Stimulated activated CD8-positive, alpha-beta memory T cell treated with anti-CD3 and anti-CD28 coated beads, Interleukin-15, amount 100 ng/mL, for 4 hours (primary cell): ENCODE measurements around the gene HPRT1.

ENCODE experiments used
- DNase-seq, 2 donors: peaks; one replicate each; pipeline ENCODE4 v3.0.0-alpha.2; 2020; ENCODE audit warnings: low read depth in 2 of 2

Gene HPRT1

GRCh38 chrX:134476284-134476683, 16.3 kb downstream of the HPRT1 start:
- DNase-seq, result no peak

DNA sequence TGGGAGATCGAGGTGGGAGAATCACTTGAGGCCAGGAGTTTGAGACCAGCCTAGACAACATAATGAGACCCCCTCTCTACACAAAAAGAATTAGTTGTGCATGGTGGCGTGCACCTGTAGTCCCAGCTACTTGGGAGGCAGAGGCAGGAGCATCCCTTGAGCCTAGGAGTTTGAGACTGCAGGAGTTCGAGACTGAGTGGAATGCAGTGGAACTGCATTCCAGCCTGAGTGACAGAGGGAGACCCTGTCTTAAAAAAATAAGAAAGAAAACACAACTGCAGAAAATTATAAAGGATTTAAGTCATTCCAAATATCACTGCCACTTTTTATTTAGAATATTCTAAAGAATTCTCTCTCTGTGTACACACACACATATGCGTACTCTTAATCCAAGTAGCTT, 18.4 kb downstream of the HPRT1 start:
- DNase-seq, result no peak

DNA sequence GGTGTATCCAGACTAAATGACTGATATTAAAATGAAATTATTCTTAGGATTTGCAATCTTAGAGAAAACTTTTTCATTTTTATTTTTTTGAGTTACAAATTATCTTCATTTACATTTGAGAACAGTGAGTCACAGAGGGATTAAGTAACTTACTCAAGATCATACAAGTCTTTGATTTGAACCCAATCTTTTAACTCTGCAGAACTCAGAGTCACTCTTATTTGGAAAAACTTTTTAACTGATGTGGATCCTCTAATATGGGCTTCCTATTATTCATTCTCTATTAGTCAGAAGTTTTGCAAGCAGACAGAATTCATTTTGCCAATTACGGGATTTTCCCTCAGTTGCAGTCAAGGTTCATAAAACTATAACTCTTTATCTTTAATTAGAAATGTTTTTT, 20.1 kb downstream of the HPRT1 start:
- no peak for DNase-seq

DNA sequence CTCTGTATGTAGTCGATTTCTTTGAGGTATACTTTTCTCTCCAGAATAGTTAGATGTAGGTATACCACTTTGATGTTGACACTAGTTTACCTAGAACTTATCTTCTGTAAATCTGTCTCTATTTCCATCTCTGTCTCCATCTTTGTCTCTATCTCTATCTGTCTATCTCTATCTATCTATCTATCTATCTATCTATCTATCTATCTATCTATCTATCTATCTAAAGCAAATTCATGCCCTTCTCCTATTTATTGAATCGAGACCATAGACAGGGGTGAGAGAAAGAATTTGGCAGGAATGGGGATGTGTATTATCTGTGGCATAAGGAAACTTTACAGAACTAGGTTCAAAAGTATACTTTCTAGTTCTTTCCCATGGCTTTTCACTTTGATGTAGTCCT, 21.4 kb downstream of the HPRT1 start:
- no peak for DNase-seq

- no peak for DNase-seq
Observed at GRCh38 chrX:134482371-134482770, 22.4 kb downstream of the HPRT1 start.

DNA sequence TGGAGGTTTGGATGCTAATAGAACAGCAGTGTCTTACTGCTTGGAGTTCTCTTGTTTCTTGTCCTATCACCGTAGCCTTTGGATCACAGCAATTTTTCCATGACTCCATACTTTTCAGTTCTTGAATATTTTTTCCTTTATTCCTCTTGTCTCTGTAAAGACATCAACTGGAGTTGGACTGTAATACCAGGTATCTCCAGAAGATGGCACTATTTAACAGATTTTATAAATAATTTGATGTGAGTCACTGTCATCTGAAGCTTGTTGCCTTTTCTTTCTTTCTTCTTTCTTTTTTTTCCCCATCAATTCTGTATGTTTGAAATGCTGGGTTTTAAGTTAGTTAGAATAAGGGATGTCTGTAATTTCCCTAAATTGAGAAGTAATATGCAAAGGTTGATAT, 24.1 kb downstream of the HPRT1 start:
- no peak for DNase-seq

DNA sequence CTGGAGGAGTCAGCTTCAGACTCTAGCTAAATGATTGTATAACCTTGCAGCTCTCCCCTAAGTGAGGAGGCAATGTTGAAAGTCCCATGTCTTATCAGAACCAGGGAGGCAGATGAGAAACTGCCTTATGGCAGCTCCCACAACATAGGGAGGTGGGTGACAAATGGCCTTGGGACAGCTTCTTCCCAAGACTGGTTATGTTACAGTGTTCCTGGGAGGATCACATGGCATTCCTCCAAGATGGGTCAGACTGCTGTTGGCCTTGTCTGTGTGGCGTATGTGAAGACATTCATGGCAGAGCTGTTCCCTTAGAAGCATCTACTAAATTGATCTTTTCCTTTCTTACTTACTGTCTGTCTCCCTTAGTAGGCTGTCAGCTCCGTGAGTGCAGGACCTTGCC, 42.0 kb downstream of the HPRT1 start:
- DNase-seq, result no peak

- DNase-seq, result no peak
Observed at GRCh38 chrX:134502686-134503085, 42.7 kb downstream of the HPRT1 start.

DNA sequence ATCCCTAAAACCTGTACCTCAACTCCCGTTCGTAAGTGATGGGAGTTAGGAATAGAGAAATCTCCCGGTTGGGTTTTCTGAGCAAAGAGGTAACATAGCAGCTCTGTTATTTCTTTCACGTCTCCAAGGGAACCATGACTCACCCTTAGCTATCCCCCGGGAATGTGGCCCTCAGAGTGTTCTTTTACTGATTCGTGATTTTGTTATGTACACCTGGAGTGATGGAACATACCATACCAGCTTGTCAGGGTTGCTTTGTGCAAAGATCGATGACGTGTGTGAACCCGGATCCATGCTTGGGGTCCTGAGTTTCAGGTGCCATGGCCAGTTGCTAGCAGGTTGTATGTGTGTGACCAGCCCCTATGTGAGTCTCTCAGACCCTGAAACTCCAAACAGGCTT, 52.6 kb downstream of the HPRT1 start:
- DNase-seq, result no peak

- no peak for DNase-seq
Observed at GRCh38 chrX:134513091-134513490, 53.1 kb downstream of the HPRT1 start.

DNA sequence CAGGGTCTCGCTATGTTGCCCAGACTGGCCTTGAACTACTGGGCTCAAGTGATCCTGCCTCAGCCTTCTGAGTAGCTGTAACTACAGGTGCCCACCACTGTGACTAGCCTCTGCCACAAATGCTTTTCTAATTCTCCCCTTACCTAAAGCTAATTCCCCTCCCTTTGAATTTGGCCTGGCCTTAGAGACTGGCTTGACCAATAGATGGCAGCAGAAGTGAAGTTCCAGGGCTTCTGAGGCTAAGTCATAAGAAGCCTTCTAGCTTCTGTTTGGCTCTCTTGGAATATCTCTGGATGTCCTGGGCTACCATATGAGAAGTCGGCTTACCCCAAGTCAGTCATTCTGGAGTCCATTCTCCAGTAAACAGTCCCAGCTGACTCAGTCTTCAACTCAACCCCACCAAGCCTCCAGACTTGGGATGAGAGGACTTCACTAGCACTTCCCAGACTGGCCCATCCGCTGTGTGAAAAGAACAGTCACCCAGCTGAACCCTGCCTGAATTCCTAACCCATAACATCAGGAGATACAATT, 61.0 kb downstream of the HPRT1 start:
- DNase-seq, result no peak

DNA sequence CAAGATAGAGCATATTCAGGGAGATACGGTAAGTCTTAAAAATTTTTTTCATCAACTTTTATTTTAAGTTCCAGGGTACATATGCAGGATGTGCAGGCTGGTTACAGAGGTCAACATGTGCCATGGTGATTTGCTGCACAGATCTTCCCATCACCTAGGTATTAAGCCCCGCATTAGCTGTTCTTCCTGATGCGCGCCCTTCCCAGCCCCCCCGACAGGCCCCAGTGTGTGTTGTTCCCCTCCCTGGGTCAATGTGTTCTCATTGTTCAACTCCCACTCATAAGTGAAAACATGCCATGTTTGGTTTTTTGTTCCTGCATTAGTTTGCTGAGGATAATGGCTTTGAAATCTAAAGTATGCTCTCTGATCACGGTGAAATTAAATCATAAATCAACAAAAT, 64.2 kb downstream of the HPRT1 start:
- no peak for DNase-seq

DNA sequence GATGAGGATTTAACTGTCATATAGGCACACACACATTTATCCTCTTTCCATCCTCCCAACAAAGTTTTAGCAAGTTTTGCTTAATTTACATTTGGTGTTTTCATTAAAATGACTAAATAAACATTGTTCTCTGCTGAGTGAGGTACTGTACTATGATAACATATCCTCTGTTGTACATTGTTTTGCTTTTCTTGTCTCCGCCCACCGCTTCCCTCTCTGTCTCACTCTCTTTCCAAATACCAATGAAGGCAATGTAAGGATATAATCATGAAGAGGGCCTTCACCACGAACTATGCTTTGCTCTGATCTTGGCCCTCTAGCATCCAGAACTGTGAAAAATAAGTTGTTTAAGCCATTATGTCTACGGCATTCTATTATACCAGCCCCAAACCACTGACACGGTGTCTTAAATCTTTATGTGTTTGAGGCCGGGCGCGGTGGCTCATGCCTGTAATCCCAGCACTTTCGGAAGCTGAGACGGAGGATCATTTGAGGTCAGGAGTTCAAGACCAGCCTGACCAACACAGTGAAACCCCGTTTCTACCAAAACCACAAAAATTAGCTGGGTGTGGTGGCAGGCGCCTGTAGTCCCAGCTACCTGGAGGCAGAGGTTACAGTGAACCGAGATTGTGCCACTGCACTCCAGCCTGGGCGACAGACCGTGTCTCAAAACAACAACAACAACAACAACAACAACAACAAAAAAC, 65.3 kb downstream of the HPRT1 start:
- no peak for DNase-seq

- no peak for DNase-seq
Observed at GRCh38 chrX:134526399-134526798, 66.4 kb downstream of the HPRT1 start.

GRCh38 chrX:134528960-134529359, 69.0 kb downstream of the HPRT1 start:
- no peak for DNase-seq

- no peak for DNase-seq
Observed at GRCh38 chrX:134529481-134529880, 69.5 kb downstream of the HPRT1 start.

GRCh38 chrX:134530845-134531244, 70.9 kb downstream of the HPRT1 start:
- DNase-seq, result no peak

- no peak for DNase-seq
Observed at GRCh38 chrX:134533352-134533751, 73.4 kb downstream of the HPRT1 start.

DNA sequence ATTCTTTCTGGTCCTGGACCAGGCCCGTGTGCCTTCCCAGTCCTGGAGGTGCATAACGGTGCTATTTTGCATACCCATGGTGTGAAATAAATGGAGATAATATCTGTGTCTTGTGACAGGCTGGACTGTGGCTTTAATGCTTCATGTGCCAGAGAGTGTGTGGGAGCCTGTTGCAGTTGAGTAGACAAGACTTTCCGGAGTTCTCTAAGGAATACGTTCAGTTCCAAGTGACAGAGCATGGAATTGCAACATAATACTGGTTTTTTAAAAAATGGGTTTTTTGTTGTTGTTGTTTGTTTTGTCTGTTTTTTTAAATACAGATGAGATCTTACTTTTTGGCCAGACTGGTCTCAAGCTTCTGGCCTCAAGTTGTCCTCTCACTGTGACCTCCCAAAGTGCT, 74.0 kb downstream of the HPRT1 start:
- DNase-seq, result no peak

DNA sequence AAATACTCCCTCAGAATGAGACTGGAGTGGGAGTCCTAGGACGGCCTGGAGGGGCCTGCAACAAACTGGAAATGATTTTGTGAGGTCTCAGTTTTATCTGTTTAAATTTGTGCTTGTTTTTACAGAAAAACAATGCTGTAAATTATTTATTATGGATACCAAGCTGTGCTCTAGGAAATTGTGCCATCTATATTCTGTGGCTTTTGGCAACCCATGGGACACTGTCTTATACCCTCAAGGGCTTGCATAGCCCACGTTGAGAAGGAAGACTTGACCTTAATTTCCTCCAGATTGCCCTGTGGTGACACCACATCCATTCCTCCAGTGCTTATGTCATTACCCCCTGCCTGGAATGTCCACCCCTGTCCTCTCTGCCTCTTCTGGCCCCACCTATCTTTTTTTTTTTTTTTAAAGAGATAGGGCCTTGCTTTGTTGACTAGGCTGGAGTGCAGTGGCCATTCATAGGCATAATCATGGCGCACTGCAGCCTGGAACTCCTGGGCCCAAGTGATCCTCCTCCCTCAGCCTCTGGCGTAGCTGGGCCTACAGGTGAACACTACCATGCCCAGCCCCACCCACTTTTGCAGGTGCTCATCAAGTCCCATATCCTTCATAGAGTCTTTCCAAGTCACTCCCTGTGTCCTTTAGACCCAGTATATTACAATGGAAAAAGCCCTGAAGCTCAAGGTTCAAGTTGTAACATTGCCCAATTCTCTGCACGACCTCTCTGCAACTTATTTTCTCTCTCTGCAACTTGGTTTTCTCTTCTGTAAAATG, 77.4 kb downstream of the HPRT1 start:
- no peak for DNase-seq

GRCh38 chrX:134538316-134538715, 78.4 kb downstream of the HPRT1 start:
- no peak for DNase-seq

DNA sequence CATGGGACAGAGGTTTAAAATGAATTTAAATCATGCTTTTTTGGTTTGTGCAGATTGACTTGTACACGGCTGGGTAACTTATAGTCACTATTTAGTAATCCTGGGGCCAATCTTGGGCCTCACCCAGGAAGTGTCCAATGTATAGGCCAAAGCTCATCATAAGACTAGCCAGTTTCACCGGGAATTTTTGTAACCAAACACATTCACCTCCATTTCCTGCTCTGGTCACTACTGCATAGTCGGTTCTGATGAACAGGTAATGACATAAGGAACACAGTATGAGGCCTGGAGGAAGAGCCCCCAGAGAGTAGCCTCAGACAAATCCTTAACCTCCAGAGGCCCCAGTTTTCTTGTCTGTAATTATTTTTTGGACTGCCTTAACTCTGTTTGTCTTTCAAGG, 81.9 kb downstream of the HPRT1 start:
- DNase-seq, result no peak

DNA sequence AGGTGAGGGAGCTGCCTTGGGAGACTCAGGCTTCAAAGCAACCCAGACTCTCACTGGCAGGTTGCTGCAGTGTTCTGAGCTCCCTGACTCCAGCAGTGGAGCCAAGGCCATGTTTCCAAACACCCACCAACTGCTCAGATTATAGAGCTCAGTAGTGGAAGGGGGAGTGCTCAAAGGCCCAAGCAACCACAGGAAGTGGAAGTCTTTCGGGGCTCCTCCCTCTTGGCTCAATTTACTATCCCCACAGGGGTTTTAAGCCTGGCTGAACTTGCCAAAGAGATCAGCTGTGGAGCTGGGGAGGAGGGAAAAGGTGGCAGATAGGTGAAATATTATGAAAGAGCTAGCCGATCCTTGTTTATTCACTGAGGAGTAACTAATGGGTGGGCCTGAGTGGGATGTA, 82.5 kb downstream of the HPRT1 start:
- no peak for DNase-seq
